Pancreas (tissue), 10 donors: ENCODE results near the gene PAQR5. TPM values are rescaled to one million over a fixed set of nuclear protein-coding genes. Genes with fewer than 3 reads are reported as not detected.

ENCODE experiments used
- ATAC-seq, 4 donors: fragments of 200-7000 bp; cut with Tn5 transposase; one replicate each; pipeline versions ENCODE4 v1.8.0 to v1.9.1; 2020; ENCODE audit warnings: mild to moderate bottlenecking in 4 of 4, moderate library complexity in 4 of 4
- DNase-seq, 6 donors: peaks; one replicate each; pipeline ENCODE4 v3.0.0-alpha.2; 2020
- FAIRE-seq: peaks from 2 replicates; lab custom pipeline; 2012; peaks lifted over from hg19 to GRCh38; lab: Jason Lieb, UNC
- H3K27ac ChIP-seq, 4 donors: fragments of 200-600 bp; sonication (generic); 1 replicate in 3 of 4; 2 replicates in 1 of 4; pipeline versions ENCODE4 v1.5.0 to v1.8.0; 2020
- H3K27me3 ChIP-seq, 4 donors: fragments of 200-600 bp; one replicate each; pipeline ENCODE4 v1.8.0; 2021
- H3K36me3 ChIP-seq, 3 donors: fragments of 200-600 bp; sonication (generic) in 1 of 3; one replicate each; pipeline versions ENCODE4 v1.5.0 to v1.8.0; 2020 to 2021
- H3K4me1 ChIP-seq, 3 donors: fragments of 200-600 bp; one replicate each; pipeline ENCODE4 v1.8.0; 2021
- H3K4me3 ChIP-seq, 4 donors: fragments of 200-600 bp; sonication (generic) in 2 of 4; one replicate each; pipeline versions ENCODE4 v1.5.0 to v1.8.0; 2020 to 2021
- H3K9me3 ChIP-seq, 4 donors: fragments of 200-600 bp; one replicate each; pipeline ENCODE4 v1.8.0; 2021
- CTCF ChIP-seq, 4 donors: fragments of 200-600 bp; sonication (generic) in 3 of 4; IDR thresholded peaks; one replicate each; pipeline versions ENCODE4 v1.5.0 to v1.8.0; 2021; ENCODE audit warnings: antibody characterized with exemption in 4 of 4
- WGBS, 2 donors: extraction: QIAGEN DNeasy Blood & Tissue Kit; methylation state at CpG; one replicate each; pipeline ENCODE4 v1.1.7; 2013; 5-methylcytosine and 5-hydroxymethylcytosine counted together
- intact Hi-C, 3 donors: fragments of 100-400 bp; cut with DNase I; formaldehyde crosslinking; loops; one replicate each; pipeline versions ENCODE4 v1.11.1 to v1.14.2; 2022
- polyA plus RNA-seq, 2 donors: library from polyadenylated mRNA; stranded (reverse); fragments of 200-250 nt; gene quantifications; one replicate each; pipeline ENCODE4 v1.2.3, GENCODE V29; 2013
- total RNA-seq, 6 donors: library from RNA; stranded (reverse); fragmentation: NEBNext Ultra II Directional in 4 of 6; extraction: Animal tissue kit (Norgen Biotek cat#: 25700) in 4 of 6; gene quantifications; one replicate each; pipeline versions ENCODE4 v1.2.1 to v1.2.4, GENCODE V29; 2021 to 2023
- donor health status: healthy with polysubstance abuse.
- donor health status: DM: no; HTN: no; CAD: no; lungs with moderate emphysema.
- donor health status: DM: no; HTN: no; CAD: no.
- donor health status: control.
- donor health status: control.
- donor health status: Bipolar disorder and iron deficiency.
- donor health status: DM: yes; HTN: yes; CAD: no.
- donor health status: DM: no; HTN: no; CAD: no.
- donor health status: DM: no; HTN: no; CAD: no.
- donor health status: DM: yes; HTN: yes; CAD: no.

PAQR5 gene
- total and polyA plus RNA-seq, 8 donors: 5.2 to 9.4 (median 6.2) TPM

GRCh38 chr15:69413822-69414700 is 115.3 kb downstream of the PAQR5 start, which contains the start of gene KIF23:
TSS of gene KIF23 (plus strand) at chr15:69414349. CDS start at chr15:69414466, 117 bp downstream.
- Histone ChIP-seq H3K27me3 (peaks cover 0 to 5% (median 0%) of the 10 kb centered on the region in 4 donors), H3K4me1 (peaks cover 0 to 5% (median 3%) of the 10 kb centered on the region in 3 donors), H3K36me3 (no peaks in the 10 kb centered on the region), H3K4me3 (peak within 1 kb of the TSS; percentile 38 to 90 (median 62)), H3K27ac (no peak within 1 kb of the TSS), H3K9me3 (no peaks in the 10 kb centered on the region)
- ATAC-seq: peak; percentile 100
- no peak for TF ChIP-seq CTCF (IDR thresholded peaks at IDR 0.05)
- intact Hi-C loops: no loop called here
- DNase-seq: peak; percentile 87 to 95 (median 88)
- WGBS, 2 donors: 1 to 2% methylated on average over 77 to 78 of the region's 78 CpGs
- FAIRE-seq: no peak

DNA sequence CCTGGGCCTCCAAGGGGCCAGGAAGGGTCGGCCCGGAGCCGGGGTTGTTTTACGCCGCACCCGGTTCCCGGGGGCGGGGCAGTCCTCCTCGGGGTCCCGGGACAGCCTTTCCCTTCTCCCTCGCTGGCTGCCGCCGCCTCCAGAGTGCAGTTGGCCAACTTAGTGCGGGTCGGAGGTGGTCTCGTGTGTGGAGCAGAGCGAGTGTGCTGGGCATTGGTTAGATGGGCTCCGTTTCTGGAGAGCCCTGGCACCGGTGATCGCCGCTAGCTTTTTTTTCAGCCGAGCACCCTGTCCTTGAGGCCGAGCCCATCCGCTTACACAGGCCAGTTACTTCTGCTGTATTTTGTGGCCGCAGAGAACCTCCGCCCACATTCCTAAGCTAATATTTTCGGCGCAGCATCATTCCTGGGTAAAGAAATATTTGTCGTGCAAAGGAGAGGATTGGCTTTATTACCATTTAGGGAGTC is 116.0 kb downstream of the PAQR5 start:
- no peak for FAIRE-seq

DNA sequence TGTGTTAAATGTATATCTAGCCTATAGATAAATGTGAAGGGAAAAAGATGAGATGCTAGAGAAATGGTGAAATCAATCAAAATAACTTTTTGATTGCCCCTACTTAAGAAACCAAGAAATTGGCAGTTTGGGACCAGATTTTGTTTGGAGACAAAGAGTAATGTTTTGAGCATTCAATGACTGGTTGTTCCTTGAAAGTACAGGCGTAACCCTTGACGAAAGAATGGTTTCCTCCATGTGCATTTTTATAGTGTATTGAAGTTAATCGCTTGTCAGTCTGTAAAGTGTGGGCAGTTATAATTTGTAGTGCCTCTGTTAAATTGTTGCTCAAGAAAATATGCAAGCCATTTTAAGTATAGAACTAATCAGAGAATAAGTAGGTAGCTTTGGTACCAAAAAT is 116.7 kb downstream of the PAQR5 start:
- no peak for TF ChIP-seq CTCF (IDR thresholded peaks at IDR 0.05)
- Histone ChIP-seq H3K4me3 (no peak overlapping the region), H3K27me3 (peaks cover 0 to 7% (median 0%) of the 10 kb centered on the region in 4 donors), H3K27ac (no peak overlapping the region), H3K9me3 (no peaks in the 10 kb centered on the region), H3K4me1 (peaks cover 0 to 5% (median 3%) of the 10 kb centered on the region in 3 donors), H3K36me3 (no peaks in the 10 kb centered on the region)
- no peak for FAIRE-seq
- no peak for ATAC-seq
- DNase-seq: no peak
- WGBS, 2 donors: 93 to 94% methylated on average over 3 of the region's 3 CpGs
- intact Hi-C loops: no loop called here

More for the DNA sequence above, 116.0 kb downstream of the PAQR5 start:
- ATAC-seq (peak; percentile 31 to 55 (median 40)), DNase-seq (peak in 2 of 6 donors; percentile 28 to 68)
- Histone ChIP-seq H3K36me3 (no peaks in the 10 kb centered on the region), H3K4me1 (peaks cover 0 to 5% (median 3%) of the 10 kb centered on the region in 3 donors), H3K27ac (no peak overlapping the region), H3K4me3 (peak overlapping the region; percentile 38 to 90 (median 62)), H3K9me3 (no peaks in the 10 kb centered on the region), H3K27me3 (peaks cover 0 to 5% (median 0%) of the 10 kb centered on the region in 4 donors)
- no peak for TF ChIP-seq CTCF (IDR thresholded peaks at IDR 0.05)
- WGBS, 2 donors: 5% methylated on average over 27 to 29 of the region's 29 CpGs
- intact Hi-C loops: no loop called here

DNA sequence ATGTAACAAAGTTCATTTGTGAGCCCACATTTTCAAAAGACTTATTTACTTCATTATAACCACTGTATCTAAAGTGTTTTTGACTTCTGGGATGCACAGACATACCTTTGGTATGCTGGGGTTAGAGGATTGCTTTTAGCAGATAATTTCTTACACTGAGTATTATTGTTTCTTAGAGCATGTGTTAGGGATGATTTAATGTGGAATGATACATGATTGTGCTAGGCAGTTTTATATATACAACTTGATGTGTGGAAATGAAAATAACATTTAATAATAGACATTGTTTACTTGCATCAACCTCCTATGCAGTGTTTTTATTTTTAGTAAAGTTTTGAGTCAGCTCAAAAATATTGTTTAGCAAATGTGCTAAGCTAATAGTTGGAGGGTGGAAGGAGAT is 118.9 kb downstream of the PAQR5 start:
- Histone ChIP-seq H3K4me3 (no peak overlapping the region), H3K4me1 (peaks cover 0 to 5% (median 3%) of the 10 kb centered on the region in 3 donors), H3K27ac (no peak overlapping the region), H3K9me3 (no peaks in the 10 kb centered on the region), H3K36me3 (no peaks in the 10 kb centered on the region), H3K27me3 (peaks cover 0 to 22% (median 2%) of the 10 kb centered on the region in 4 donors)
- no peak for ATAC-seq
- TF ChIP-seq CTCF (IDR thresholded peaks at IDR 0.05): no peak
- no peak for FAIRE-seq
- intact Hi-C loops: no loop called here
- DNase-seq: no peak
